NCI-H1092 (cell line): ENCODE measurements around the gene PPM1E.
A peak's percentile ranks its signal among the peaks of the same experiment; 100 is the strongest.
"Not testable (repeated sequence)": the region's sequence is repeated elsewhere in the genome, so short reads cannot be mapped to it uniquely, and the experiment has no call there.

Experiments
- DNase-seq: peaks from one replicate; lab custom pipeline; 2025; lab: John Stamatoyannopoulos, UW

PPM1E gene

DNA sequence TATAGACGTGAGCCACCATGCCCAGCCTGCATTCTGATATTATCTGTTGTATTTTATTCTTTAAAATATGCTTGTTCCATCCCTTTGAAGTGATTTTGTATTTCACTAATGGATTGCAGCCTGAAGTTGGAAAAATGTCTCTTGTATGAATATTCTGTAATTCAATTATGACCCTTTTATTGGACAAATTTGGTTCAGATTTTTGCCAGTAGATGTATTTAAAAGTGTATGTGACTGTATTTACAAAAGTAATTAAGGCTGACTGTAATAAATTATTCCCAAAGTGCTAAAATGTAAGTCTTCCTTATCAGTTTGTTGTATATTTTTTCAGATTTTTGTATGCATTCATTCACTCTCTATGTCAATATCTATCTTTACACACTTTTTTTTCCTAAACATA, 23.8 kb downstream of the PPM1E start:
- no peak for DNase-seq

DNA sequence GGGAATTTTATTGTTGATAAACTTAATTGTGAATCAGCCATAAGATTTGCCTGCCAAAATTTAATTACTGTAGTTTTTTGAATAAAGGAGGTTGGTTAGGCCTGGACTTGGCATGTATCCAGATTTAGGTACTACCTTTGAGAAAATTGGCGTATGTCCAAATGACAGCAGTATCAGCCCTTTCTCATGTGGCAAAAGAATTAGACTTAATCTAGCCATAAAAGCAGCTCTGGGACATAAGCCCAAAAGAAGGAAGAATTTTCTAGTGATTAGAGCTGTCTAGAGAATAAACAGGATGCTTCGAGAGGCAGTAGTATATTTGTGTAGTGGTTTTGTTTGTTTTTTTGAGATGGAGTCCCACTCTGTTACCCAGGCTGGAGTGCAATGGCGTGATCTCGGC, 27.7 kb downstream of the PPM1E start:
- peak; percentile 59 for DNase-seq

GRCh38 chr17:58785097-58785496, 29.4 kb downstream of the PPM1E start:
- no peak for DNase-seq

DNA sequence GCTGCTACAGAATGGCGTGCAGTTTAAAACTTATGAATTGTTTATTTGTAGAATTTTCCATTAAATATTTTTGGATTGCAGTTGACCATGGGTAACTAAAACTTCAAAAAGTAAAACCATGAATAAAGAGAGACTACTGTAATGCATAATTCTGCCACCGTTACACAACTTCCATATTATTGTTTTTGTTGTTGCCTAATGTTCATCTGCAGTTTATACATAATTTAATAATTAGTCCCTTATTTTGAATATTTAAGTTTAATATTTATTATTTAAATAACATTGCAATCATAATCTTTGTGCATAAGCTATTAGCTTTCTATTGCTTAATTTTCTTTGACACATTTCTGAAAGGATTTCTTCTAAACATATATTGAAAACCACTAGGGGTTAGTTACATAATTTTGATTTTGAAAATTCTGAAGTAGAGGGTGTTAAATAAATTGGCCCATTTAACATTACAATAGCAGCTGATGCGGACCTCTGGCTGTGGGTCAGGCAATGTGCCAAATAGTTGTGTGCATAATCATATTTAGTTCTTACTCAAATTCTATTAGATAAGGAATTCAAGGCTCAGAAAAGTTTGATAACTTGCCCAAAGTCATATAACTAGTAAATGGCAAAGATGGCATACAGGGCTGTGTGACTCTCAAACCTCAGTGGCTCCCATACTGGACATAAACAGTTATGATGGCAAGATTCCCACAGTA, 31.1 kb downstream of the PPM1E start:
- DNase-seq, result no peak

DNA sequence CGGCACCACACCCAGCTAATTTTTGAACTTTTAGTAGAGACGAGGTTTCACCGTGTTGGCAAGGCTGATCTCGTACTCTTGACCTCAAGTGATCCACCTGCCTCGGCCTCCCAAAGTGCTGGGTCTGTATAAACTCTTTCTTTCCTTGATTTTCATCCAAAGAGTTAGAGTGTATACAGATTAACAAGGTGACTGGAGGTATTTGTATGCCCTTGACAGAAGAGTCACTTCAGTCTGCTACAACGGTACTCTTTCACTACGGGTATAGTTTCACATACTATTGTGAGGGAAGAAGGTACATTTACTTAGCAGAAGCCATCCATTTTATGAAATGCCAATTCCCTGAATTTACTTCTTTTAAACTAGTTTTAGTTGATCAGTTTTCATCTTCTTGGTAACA, 32.5 kb downstream of the PPM1E start:
- no peak for DNase-seq

GRCh38 chr17:58789160-58789559, 33.5 kb downstream of the PPM1E start:
- no peak for DNase-seq

DNA sequence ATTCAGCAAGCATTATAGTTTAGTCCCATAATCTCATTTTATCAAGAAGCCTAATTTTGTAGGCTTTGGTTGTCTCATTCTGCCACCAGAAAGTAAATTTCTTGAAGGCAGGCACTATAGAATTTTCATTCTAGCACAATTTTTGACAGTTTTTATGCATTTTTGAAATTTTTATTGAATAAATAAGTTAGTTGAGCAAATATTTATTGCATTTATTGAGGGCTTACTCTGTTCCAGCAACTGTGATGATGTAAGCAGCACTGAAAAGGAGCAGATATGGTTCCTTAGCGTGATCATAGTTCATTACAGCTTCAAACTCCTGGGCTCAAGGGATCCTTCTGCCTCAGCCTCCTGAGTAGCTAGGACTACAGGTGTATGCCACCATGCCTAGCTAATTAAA, 34.2 kb downstream of the PPM1E start:
- DNase-seq, result no peak

GRCh38 chr17:58794508-58794907, 38.9 kb downstream of the PPM1E start:
- DNase-seq, result not testable (repeated sequence)

- no peak for DNase-seq
Observed at GRCh38 chr17:58802188-58802587, 46.5 kb downstream of the PPM1E start.

- no peak for DNase-seq
Observed at GRCh38 chr17:58806046-58806445, 50.4 kb downstream of the PPM1E start.

GRCh38 chr17:58808609-58809563, 53.2 kb downstream of the PPM1E start:
- no peak for DNase-seq

DNA sequence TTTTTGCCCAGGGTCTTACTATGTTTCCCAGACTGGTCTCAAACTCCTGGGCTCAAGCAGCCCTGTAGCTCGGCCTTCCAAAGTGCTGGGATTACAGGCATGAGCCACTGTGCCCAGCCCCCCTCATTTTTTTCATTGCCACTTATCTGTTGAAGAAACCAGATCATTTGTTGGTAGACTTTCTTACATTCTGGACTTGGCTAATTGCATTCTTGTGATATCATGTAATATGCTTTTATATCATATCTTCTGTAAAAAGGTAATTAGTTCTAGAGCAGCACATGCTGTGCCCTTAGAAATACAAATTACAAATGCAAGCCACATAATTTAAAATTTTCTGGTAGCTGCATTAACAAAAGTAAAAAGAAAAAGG, 53.9 kb downstream of the PPM1E start:
- DNase-seq, result no peak

- no peak for DNase-seq
Observed at GRCh38 chr17:58811290-58811689, 55.6 kb downstream of the PPM1E start.

- no peak for DNase-seq
Observed at GRCh38 chr17:58813712-58814111, 58.1 kb downstream of the PPM1E start.

- no peak for DNase-seq
Observed at GRCh38 chr17:58818654-58819053, 63.0 kb downstream of the PPM1E start.

DNA sequence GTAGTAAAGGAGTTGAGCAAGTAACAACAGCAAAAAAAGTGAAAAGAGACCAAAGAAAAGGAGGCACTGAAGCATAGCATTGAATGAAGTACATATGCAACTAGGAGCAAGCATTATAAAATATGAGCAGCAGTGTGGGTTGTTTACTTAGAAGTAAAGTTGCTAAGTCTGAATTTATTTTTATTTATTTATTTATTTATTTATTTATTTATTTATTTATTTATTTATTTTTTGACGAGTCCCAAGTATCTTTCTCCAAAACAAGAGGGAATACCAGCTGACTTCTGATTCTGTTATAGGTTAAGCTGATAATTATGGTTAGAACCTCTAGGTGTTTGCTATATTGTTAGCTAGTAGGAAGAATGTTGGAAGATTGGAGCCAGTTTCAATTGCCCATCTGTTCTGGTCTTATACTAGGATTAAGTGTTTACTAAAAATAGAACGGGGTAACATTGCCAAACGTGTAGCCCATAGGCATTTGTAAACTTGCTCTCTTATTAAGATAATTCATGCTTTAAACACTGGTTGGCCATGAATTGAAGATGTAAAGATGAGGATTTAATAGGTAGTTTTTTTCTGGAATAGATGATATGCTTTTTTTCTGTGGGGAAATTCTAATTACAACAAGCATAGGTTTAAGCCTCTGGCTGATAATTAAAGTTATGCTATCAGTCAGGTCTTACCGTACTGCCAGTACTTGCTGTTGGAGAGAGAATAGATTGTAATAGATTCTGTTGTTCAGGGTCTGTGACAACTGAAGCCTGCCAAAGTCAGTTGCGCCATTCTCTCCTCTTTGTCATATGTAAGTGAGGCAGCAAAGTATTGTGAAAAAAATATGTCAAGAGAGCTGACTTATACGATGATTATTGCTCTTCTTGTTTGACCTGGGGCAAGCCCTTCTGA, 66.7 kb downstream of the PPM1E start:
- DNase-seq, result no peak

- no peak for DNase-seq
Observed at GRCh38 chr17:58823051-58823525, 67.4 kb downstream of the PPM1E start.

DNA sequence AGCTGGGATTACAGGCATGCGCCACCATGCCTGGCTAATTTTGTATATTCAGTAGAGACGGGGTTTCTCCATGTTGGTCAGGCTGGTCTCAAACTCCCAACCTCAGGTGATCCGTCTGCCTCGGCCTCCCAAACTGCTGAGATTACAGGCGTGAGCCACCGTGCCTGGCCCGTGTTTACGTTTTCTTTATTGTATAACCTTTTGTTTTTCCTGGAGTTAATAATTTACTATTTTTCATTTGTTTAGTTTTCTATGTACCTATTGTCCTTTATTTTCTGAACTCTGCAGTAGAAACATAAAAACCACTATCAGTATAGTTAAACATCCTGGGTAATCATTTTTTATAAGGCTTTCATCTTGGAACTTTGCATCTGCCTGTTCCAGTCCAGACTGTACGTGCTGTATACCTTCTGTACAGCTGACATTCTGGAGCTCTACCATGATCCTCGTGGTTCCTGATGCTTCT, 73.6 kb downstream of the PPM1E start:
- DNase-seq, result no peak

GRCh38 chr17:58831780-58832179, 76.1 kb downstream of the PPM1E start:
- no peak for DNase-seq

DNA sequence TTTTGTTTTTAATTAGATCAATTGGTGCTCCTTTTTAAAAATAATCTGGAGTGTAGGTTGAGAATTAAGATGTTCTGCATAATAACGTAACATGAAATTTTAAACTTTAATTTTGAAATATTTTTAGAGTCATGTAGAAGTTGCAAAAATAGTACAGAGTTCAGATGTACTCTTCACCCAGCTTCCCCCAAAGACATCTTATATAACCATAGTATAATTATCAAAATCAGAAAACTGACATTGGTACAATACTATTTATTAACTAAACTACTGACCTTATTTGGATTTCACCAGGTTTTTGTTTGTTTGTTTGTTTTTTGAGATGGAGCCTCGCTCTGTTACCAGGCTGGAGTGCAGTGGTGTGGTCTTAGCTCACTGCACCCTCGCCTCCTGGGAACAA, 76.9 kb downstream of the PPM1E start:
- no peak for DNase-seq

GRCh38 chr17:58837699-58838098, 82.0 kb downstream of the PPM1E start:
- DNase-seq, result no peak
